GM18870 (cell line): ENCODE data around the gene SPG11.
"Not testable (repeated sequence)": the region's sequence is repeated elsewhere in the genome, so short reads cannot be mapped to it uniquely, and the experiment has no call there.

Experiments
- ATAC-seq: cut with Tn5 transposase; IDR thresholded peaks from one replicate; pipeline ENCODE4 v1.9.1; 2021; ENCODE audit warnings: moderate library complexity; ENCODE audit not compliant: unreplicated experiment

SPG11 gene

GRCh38 chr15:44663410-44664308 is at the start of gene SPG11:
Gene SPG11 (minus strand): TSS chr15:44663662. CDS start chr15:44663647, 15 bp downstream.
- peak; percentile 70 for ATAC-seq

DNA sequence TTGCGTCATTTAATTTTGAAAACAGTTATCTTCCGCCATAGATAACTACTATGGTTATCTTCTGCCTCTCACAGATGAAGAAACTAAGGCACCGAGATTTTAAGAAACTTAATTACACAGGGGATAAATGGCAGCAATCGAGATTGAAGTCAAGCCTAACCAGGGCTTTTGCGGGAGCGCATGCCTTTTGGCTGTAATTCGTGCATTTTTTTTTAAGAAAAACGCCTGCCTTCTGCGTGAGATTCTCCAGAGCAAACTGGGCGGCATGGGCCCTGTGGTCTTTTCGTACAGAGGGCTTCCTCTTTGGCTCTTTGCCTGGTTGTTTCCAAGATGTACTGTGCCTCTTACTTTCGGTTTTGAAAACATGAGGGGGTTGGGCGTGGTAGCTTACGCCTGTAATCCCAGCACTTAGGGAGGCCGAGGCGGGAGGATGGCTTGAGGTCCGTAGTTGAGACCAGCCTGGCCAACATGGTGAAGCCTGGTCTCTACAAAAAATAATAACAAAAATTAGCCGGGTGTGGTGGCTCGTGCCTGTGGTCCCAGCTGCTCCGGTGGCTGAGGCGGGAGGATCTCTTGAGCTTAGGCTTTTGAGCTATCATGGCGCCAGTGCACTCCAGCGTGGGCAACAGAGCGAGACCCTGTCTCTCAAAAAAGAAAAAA is 49.0 kb upstream of the SPG11 start:
- no peak for ATAC-seq

GRCh38 chr15:44711743-44712345 is 48.4 kb upstream of the SPG11 start:
- ATAC-seq = no peak

DNA sequence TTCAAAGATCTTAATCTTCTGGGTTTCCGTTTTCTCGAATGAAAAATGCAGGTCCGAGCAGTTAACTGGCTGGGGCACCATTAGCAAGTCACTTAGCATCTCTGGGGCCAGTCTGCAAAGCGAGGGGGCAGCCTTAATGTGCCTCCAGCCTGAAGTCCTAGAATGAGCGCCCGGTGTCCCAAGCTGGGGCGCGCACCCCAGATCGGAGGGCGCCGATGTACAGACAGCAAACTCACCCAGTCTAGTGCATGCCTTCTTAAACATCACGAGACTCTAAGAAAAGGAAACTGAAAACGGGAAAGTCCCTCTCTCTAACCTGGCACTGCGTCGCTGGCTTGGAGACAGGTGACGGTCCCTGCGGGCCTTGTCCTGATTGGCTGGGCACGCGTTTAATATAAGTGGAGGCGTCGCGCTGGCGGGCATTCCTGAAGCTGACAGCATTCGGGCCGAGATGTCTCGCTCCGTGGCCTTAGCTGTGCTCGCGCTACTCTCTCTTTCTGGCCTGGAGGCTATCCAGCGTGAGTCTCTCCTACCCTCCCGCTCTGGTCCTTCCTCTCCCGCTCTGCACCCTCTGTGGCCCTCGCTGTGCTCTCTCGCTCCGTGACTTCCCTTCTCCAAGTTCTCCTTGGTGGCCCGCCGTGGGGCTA is 47.8 kb upstream of the SPG11 start, which contains the start of the genes B2M and PATL2:
Gene B2M, plus strand, starts transcription at position 422 of the 647 bp plus-strand sequence. Its CDS starts 30 bp downstream, at position 452.
Gene PATL2, minus strand, starts transcription at position 228 of the 647 bp plus-strand sequence. CDS start 34,833 bp downstream, outside the sequence.
- ATAC-seq = peak; percentile 83

DNA sequence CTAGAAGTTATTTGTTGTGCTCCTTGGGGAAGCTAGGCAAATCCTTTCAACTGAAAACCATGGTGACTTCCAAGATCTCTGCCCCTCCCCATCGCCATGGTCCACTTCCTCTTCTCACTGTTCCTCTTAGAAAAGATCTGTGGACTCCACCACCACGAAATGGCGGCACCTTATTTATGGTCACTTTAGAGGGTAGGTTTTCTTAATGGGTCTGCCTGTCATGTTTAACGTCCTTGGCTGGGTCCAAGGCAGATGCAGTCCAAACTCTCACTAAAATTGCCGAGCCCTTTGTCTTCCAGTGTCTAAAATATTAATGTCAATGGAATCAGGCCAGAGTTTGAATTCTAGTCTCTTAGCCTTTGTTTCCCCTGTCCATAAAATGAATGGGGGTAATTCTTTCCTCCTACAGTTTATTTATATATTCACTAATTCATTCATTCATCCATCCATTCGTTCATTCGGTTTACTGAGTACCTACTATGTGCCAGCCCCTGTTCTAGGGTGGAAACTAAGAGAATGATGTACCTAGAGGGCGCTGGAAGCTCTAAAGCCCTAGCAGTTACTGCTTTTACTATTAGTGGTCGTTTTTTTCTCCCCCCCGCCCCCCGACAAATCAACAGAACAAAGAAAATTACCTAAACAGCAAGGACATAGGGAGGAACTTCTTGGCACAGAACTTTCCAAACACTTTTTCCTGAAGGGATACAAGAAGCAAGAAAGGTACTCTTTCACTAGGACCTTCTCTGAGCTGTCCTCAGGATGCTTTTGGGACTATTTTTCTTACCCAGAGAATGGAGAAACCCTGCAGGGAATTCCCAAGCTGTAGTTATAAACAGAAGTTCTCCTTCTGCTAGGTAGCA is 47.0 kb upstream of the SPG11 start:
- ATAC-seq = no peak

- no peak for ATAC-seq
These were observed 43.6 kb upstream of the SPG11 start for GRCh38 chr15:44706946-44707636.

DNA sequence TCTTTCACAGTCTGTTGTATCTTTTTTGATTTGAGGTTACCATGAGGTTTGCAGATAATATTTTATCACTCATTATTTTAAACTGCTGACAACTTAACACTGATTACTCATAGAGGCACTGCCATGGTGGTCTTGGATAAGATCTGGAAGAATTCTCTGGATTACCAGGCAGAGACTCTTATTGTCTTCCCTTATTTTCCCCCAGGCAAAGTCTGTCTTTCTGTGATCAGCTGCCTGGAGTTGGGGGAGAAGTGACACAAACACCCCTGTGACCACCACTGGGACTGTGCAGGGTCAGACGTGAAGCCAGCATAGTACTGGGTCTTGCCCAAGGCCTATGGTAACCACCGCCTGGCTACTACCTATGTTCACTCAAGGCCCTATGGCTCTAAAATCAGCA is 42.9 kb upstream of the SPG11 start:
- ATAC-seq = no peak

- no peak for ATAC-seq
These were observed 42.5 kb upstream of the SPG11 start for GRCh38 chr15:44705986-44706385.

- not testable (repeated sequence) for ATAC-seq
These were observed 37.2 kb upstream of the SPG11 start for GRCh38 chr15:44700676-44701075.

GRCh38 chr15:44698641-44699040 is 35.2 kb upstream of the SPG11 start:
- ATAC-seq = no peak

- no peak for ATAC-seq
These were observed 33.6 kb upstream of the SPG11 start for GRCh38 chr15:44697014-44697413.

- ATAC-seq = no peak
These were observed 31.8 kb upstream of the SPG11 start for GRCh38 chr15:44695294-44695693.

GRCh38 chr15:44694416-44694815 is 31.0 kb upstream of the SPG11 start:
- no peak for ATAC-seq

GRCh38 chr15:44692659-44693058 is 29.2 kb upstream of the SPG11 start:
- no peak for ATAC-seq

- not testable (repeated sequence) for ATAC-seq
These were observed 26.8 kb upstream of the SPG11 start for GRCh38 chr15:44690245-44690644.

GRCh38 chr15:44689318-44689717 is 25.9 kb upstream of the SPG11 start:
- ATAC-seq = not testable (repeated sequence)

- not testable (repeated sequence) for ATAC-seq
These were observed 19.6 kb upstream of the SPG11 start for GRCh38 chr15:44682809-44683682.

DNA sequence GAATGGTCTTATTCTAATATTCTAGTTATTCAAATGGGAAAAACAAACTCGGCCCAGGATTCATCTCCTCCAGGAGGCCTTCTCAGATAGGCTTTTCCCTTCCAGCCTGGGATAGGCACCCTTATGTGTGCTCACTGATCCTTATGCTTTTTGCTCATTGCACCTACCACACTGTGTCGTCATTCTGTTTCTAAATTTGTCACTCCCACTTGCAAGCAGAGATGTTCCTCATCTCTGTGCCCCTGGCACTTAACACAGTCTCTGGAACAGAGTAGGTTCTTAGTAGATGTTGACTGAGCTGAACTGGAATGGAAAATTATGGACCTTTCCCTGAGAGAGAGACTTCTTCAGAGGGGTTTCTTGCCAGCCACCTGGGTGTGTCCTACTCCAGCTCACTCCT is 18.7 kb upstream of the SPG11 start:
- ATAC-seq = no peak
